Thyroid gland (tissue), 4 donors: Measurements from ENCODE around the gene SIGLEC6.
A peak's percentile ranks its signal among the peaks of the same experiment; 100 is the strongest.

Source experiments
- POLR2A ChIP-seq, 2 donors: fragments of 450-650 bp; IDR thresholded peaks; one replicate each; pipeline ENCODE4 v1.6.1; 2017; ENCODE audit warnings: antibody characterized with exemption in 2 of 2, mild to moderate bottlenecking in 2 of 2, moderate library complexity in 1 of 2
- TF ChIP-seq, protein P1 (sequence below), 6 experiments: fragments of 200-600 bp in 3 of 6; fragments of 450-650 bp in 3 of 6; sonication (generic) in 3 of 6; IDR thresholded peaks; one replicate each; pipeline ENCODE4 v1.5.1; 2016 to 2019; ENCODE audit warnings: antibody characterized with exemption in 6 of 6, mild to moderate bottlenecking in 2 of 6, inconsistent platforms in 1 of 6, moderate library complexity in 1 of 6

DNA sequence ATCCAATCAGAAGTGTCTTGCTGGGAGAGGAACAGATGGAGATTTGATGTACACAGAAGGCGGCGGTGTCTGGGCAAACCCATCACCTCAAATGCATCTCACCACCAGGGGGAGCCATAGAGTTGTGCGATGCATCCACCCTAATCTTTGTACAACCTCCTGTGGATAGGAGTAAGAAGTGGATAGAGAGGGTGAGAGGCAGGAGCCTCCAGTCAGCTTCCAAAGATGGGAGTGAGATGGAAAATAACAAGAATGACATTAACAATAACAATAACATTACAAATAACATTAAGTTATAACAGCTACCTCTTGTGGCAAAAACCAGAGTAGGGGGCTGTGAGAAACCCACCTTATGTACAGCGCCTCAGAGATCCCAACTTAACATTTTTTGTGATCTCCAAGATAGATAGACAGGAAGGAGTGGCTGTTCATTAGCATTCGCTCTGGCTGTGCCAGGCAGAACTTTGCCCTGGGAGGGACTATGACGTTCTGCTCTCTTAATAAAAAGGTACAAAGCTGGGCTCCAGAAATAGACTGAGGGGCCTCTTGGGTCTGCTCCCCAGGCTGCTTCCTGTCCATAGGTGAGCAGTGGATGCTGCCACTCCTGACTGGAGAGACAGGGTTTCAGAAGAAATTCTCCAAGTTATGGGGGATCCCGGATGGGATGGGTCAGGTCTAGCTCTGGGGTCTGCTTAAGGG is 58.3 kb downstream of the SIGLEC6 start:
- TF ChIP-seq, protein P1, sequence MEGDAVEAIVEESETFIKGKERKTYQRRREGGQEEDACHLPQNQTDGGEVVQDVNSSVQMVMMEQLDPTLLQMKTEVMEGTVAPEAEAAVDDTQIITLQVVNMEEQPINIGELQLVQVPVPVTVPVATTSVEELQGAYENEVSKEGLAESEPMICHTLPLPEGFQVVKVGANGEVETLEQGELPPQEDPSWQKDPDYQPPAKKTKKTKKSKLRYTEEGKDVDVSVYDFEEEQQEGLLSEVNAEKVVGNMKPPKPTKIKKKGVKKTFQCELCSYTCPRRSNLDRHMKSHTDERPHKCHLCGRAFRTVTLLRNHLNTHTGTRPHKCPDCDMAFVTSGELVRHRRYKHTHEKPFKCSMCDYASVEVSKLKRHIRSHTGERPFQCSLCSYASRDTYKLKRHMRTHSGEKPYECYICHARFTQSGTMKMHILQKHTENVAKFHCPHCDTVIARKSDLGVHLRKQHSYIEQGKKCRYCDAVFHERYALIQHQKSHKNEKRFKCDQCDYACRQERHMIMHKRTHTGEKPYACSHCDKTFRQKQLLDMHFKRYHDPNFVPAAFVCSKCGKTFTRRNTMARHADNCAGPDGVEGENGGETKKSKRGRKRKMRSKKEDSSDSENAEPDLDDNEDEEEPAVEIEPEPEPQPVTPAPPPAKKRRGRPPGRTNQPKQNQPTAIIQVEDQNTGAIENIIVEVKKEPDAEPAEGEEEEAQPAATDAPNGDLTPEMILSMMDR (IDR thresholded peaks at IDR 0.05): peak; percentile 54 to 93 (median 68)
- no peak for TF ChIP-seq POLR2A (IDR thresholded peaks at IDR 0.05)
